Activated CD4-positive, alpha-beta T cell treated with anti-CD3 and anti-CD28 coated beads, Interleukin-2, amount 10 ng/mL, durations not matched to agents 7 days and 5 days (primary cell): ENCODE measurements around the gene DNAAF5. TPM values are rescaled to one million over a fixed set of nuclear protein-coding genes. Genes with fewer than 3 reads are reported as not detected.
"Not testable (repeated sequence)": the region's sequence is repeated elsewhere in the genome, so short reads cannot be mapped to it uniquely, and the experiment has no call there.

ENCODE experiments used
- CTCF ChIA-PET: fragments of 350-600 bp; sonication (Branson Sonifier 250); formaldehyde crosslinking; loops from one replicate; lab custom pipeline; 2021; ENCODE audit warnings: antibody characterized with exemption; lab: Charles Lee
- POLR2A ChIA-PET: fragments of 350-600 bp; sonication (Branson Sonifier 250); formaldehyde crosslinking; loops from one replicate; lab custom pipeline; 2021; ENCODE audit warnings: antibody characterized with exemption; lab: Charles Lee
- DNase-seq: peaks from one replicate; pipeline ENCODE4 v3.0.0-alpha.2; 2020
- H3K27ac Mint-ChIP-seq: one replicate; pipeline ENCODE4 v1.8.0; 2021; ENCODE audit warnings: mild to moderate bottlenecking, moderate library complexity, mixed read lengths
- H3K27me3 Mint-ChIP-seq: one replicate; pipeline ENCODE4 v1.8.0; 2021; ENCODE audit warnings: mixed read lengths
- H3K36me3 Mint-ChIP-seq: one replicate; pipeline ENCODE4 v1.8.0; 2021; ENCODE audit warnings: low read depth, mixed read lengths
- H3K4me1 Mint-ChIP-seq: one replicate; pipeline ENCODE4 v1.8.0; 2021; ENCODE audit warnings: mixed read lengths
- H3K4me3 Mint-ChIP-seq: one replicate; pipeline ENCODE4 v1.8.0; 2021; ENCODE audit warnings: mild to moderate bottlenecking, moderate library complexity, mixed read lengths
- H3K9me3 Mint-ChIP-seq: one replicate; pipeline ENCODE4 v1.8.0; 2021; ENCODE audit warnings: mixed read lengths
- total RNA-seq, 2 experiments: library from RNA; stranded (reverse); gene quantifications; one replicate each; pipeline ENCODE4 v1.2.3, GENCODE V29; 2021

The DNAAF5 gene
- total RNA-seq, 2 experiments from 2014 or later = 21.0 to 23.8 TPM

- H3K9me3 Mint-ChIP-seq = peaks cover 6% of the 10 kb centered on the region
- no peak for DNase-seq
- no peak overlapping the region for H3K27ac Mint-ChIP-seq
- ChIA-PET CTCF (no interaction called here), POLR2A (no interaction called here)
- peaks cover 27% of the 10 kb centered on the region for H3K36me3 Mint-ChIP-seq
- no peaks in the 10 kb centered on the region for H3K4me1 Mint-ChIP-seq
- H3K4me3 Mint-ChIP-seq = no peak overlapping the region
- no peaks in the 10 kb centered on the region for H3K27me3 Mint-ChIP-seq
Observed at GRCh38 chr7:748446-748845, 21.9 kb downstream of the DNAAF5 start.

GRCh38 chr7:749140-749551 lies 22.6 kb downstream of the DNAAF5 start:
- Mint-ChIP-seq H3K9me3 (peaks cover 6% of the 10 kb centered on the region), H3K27ac (no peak overlapping the region), H3K4me1 (no peaks in the 10 kb centered on the region), H3K27me3 (no peaks in the 10 kb centered on the region), H3K4me3 (no peak overlapping the region), H3K36me3 (peaks cover 26% of the 10 kb centered on the region)
- no peak for DNase-seq
- POLR2A ChIA-PET = no interaction called here
- CTCF ChIA-PET = no interaction called here

- peaks cover 18% of the 10 kb centered on the region for H3K36me3 Mint-ChIP-seq
- ChIA-PET CTCF (interaction anchor here (0.8 kb wide), 1 partner anchor 19 kb away, joined by 3 read pairs; no protein-coding TSS in a partner anchor), POLR2A (no interaction called here)
- no peaks in the 10 kb centered on the region for H3K4me1 Mint-ChIP-seq
- DNase-seq = no peak
- no peaks in the 10 kb centered on the region for H3K27me3 Mint-ChIP-seq
- peaks cover 3% of the 10 kb centered on the region for H3K9me3 Mint-ChIP-seq
- no peak overlapping the region for H3K4me3 Mint-ChIP-seq
- H3K27ac Mint-ChIP-seq = no peak overlapping the region
Observed at GRCh38 chr7:750111-750905, 23.8 kb downstream of the DNAAF5 start.

- POLR2A ChIA-PET = no interaction called here
- Mint-ChIP-seq H3K27me3 (no peaks in the 10 kb centered on the region), H3K36me3 (peaks cover 15% of the 10 kb centered on the region), H3K4me3 (no peak overlapping the region), H3K27ac (no peak overlapping the region), H3K9me3 (no peaks in the 10 kb centered on the region), H3K4me1 (no peaks in the 10 kb centered on the region)
- CTCF ChIA-PET = no interaction called here
- DNase-seq = no peak
Observed at GRCh38 chr7:751826-752225, 25.3 kb downstream of the DNAAF5 start.

GRCh38 chr7:752256-752655 lies 25.8 kb downstream of the DNAAF5 start:
- CTCF ChIA-PET, DNase-seq, H3K9me3 Mint-ChIP-seq, H3K4me3 Mint-ChIP-seq, POLR2A ChIA-PET, H3K27me3 Mint-ChIP-seq, H3K4me1 Mint-ChIP-seq, H3K27ac Mint-ChIP-seq: not testable (repeated sequence)
- H3K36me3 Mint-ChIP-seq = peaks cover 13% of the 10 kb centered on the region

- DNase-seq = no peak
- Mint-ChIP-seq H3K36me3 (peaks cover 14% of the 10 kb centered on the region), H3K4me3 (no peak overlapping the region), H3K9me3 (no peaks in the 10 kb centered on the region), H3K4me1 (no peaks in the 10 kb centered on the region), H3K27me3 (no peaks in the 10 kb centered on the region), H3K27ac (no peak overlapping the region)
- CTCF ChIA-PET = no interaction called here
- POLR2A ChIA-PET = no interaction called here
Observed at GRCh38 chr7:753190-753589, 26.7 kb downstream of the DNAAF5 start.

- Mint-ChIP-seq H3K36me3 (peaks cover 18% of the 10 kb centered on the region), H3K27me3 (no peaks in the 10 kb centered on the region), H3K9me3 (no peaks in the 10 kb centered on the region), H3K4me3 (no peak overlapping the region), H3K4me1 (no peaks in the 10 kb centered on the region), H3K27ac (no peak overlapping the region)
- no peak for DNase-seq
- CTCF ChIA-PET = interaction anchor here (0.6 kb wide), 1 partner anchor 267 kb away, joined by 3 read pairs; no protein-coding TSS in a partner anchor
- POLR2A ChIA-PET = no interaction called here
Observed at GRCh38 chr7:754531-755412, 28.3 kb downstream of the DNAAF5 start.

GRCh38 chr7:755413-755805 lies 28.9 kb downstream of the DNAAF5 start:
- H3K4me3 Mint-ChIP-seq = no peak overlapping the region
- H3K36me3 Mint-ChIP-seq = peaks cover 18% of the 10 kb centered on the region
- no peak overlapping the region for H3K27ac Mint-ChIP-seq
- DNase-seq = no peak
- ChIA-PET POLR2A (no interaction called here), CTCF (no interaction called here)
- no peaks in the 10 kb centered on the region for H3K27me3 Mint-ChIP-seq
- H3K9me3 Mint-ChIP-seq = no peaks in the 10 kb centered on the region
- no peaks in the 10 kb centered on the region for H3K4me1 Mint-ChIP-seq

- ChIA-PET POLR2A (no interaction called here), CTCF (interaction anchor here (0.6 kb wide), 2 partner anchors 12 to 116 kb away, joined by 3 to 4 read pairs; no protein-coding TSS in a partner anchor)
- no peaks in the 10 kb centered on the region for H3K9me3 Mint-ChIP-seq
- no peaks in the 10 kb centered on the region for H3K4me1 Mint-ChIP-seq
- no peak overlapping the region for H3K4me3 Mint-ChIP-seq
- no peak overlapping the region for H3K27ac Mint-ChIP-seq
- H3K27me3 Mint-ChIP-seq = no peaks in the 10 kb centered on the region
- no peak for DNase-seq
- peaks cover 18% of the 10 kb centered on the region for H3K36me3 Mint-ChIP-seq
Observed at GRCh38 chr7:756231-756927, 29.9 kb downstream of the DNAAF5 start.

GRCh38 chr7:756928-757560 lies 30.5 kb downstream of the DNAAF5 start:
- Mint-ChIP-seq H3K27ac (no peak overlapping the region), H3K27me3 (no peaks in the 10 kb centered on the region), H3K4me3 (no peak overlapping the region), H3K9me3 (no peaks in the 10 kb centered on the region), H3K4me1 (no peaks in the 10 kb centered on the region), H3K36me3 (peaks cover 16% of the 10 kb centered on the region)
- ChIA-PET POLR2A (no interaction called here), CTCF (interaction anchor here (0.6 kb wide), 1 partner anchor 117 kb away, joined by 3 read pairs; no protein-coding TSS in a partner anchor)
- DNase-seq = no peak

GRCh38 chr7:757741-758163 lies 31.3 kb downstream of the DNAAF5 start:
- H3K27me3 Mint-ChIP-seq = no peaks in the 10 kb centered on the region
- peak overlapping the region; percentile 41 for H3K27ac Mint-ChIP-seq
- CTCF ChIA-PET = no interaction called here
- H3K4me1 Mint-ChIP-seq = no peaks in the 10 kb centered on the region
- no peak overlapping the region for H3K4me3 Mint-ChIP-seq
- H3K36me3 Mint-ChIP-seq = peaks cover 14% of the 10 kb centered on the region
- DNase-seq = no peak
- no peaks in the 10 kb centered on the region for H3K9me3 Mint-ChIP-seq
- POLR2A ChIA-PET = no interaction called here

GRCh38 chr7:759569-759968 lies 33.1 kb downstream of the DNAAF5 start:
- no peaks in the 10 kb centered on the region for H3K27me3 Mint-ChIP-seq
- CTCF ChIA-PET = no interaction called here
- H3K4me3 Mint-ChIP-seq = no peak overlapping the region
- POLR2A ChIA-PET = no interaction called here
- H3K27ac Mint-ChIP-seq = no peak overlapping the region
- DNase-seq = no peak
- H3K36me3 Mint-ChIP-seq = peaks cover 13% of the 10 kb centered on the region
- no peaks in the 10 kb centered on the region for H3K9me3 Mint-ChIP-seq
- no peaks in the 10 kb centered on the region for H3K4me1 Mint-ChIP-seq
